Left forelimb (tissue), 1 donor: ENCODE results near the gene POLR1F.

ENCODE experiments used
- DNase-seq: peaks from one replicate; pipeline ENCODE4 v3.0.0-alpha.2; 2018; ENCODE audit warnings: low spot score

POLR1F gene

GRCh38 chr7:19675816-19676215 lies 33.0 kb downstream of the POLR1F start:
- no peak for DNase-seq

DNA sequence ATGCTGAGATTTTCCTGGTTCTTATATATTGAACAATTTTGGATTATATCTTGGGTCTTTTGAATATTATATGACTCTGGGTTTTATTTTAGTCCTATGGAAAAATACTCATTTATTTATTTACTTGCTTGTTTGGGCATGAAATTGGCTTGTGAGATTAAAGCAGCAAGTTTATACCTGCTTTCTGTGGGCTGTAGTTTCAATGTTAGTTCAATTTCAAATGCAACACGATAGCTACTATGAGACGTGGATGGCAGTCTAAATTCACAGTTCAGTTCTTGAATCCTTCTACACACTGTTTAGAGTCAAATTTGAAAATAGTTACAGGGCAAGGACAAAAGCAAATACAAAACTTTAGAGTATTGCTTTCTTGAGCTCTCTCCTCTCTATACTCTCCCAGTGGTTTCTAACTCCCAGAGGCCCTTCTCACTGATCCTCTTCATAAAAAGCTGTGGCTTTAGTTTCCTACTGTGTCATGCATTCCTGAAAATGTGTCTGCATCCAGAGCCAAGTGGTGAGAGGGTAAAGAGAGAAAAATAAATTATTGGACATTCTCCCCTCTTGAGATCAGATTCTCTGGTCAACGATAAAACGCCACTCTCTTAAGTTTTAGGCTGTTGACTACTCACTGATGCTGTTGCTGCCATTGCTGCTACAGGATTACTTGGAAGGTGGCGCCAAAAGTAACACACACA lies 34.4 kb downstream of the POLR1F start:
- DNase-seq = no peak

DNA sequence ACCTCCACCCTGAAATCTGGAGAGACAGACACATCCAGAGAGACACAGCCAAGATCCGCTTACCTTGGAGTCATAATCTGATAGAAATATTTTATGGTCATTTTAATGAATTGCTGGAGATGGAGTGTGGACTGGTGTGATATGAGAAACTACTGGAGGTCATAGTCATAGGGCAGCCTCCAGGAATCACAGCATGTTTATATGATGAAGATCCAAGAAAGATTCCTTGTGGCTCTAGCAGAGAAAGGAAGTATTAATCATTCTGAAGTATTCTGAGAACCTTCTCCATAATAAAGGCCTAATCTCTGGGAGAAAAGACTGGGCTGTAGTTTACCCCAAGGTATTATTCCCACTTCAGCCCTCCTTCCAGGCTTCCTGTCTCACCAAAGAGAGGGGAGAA lies 38.0 kb downstream of the POLR1F start:
- DNase-seq = no peak

DNA sequence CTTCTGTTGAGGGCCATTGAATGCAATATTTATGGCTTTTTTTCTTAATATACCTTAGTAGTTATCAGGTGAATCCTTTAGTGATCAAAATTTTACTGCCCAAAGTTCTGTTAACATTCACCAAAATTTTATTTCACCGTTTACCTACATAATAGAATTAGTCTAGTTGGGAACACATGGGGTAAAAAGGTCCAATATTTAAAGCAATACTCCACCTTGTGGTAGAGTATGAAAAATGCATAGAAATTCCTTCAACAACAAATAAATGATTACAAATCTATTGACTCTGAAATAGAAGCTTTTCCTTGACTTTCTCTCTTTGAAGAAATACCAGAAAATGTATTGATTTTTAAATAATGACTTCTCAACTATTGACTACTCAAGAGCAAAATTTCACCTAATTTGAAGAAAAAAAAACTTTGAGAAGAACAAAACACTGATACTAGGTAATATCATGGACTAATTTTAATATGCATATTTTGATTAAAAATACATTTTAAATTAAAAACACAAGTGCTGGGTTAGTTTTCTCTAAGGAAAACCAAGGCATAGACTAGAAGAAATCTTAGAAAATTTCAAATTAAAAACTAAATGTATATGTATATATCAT lies 43.3 kb downstream of the POLR1F start:
- DNase-seq = no peak

DNA sequence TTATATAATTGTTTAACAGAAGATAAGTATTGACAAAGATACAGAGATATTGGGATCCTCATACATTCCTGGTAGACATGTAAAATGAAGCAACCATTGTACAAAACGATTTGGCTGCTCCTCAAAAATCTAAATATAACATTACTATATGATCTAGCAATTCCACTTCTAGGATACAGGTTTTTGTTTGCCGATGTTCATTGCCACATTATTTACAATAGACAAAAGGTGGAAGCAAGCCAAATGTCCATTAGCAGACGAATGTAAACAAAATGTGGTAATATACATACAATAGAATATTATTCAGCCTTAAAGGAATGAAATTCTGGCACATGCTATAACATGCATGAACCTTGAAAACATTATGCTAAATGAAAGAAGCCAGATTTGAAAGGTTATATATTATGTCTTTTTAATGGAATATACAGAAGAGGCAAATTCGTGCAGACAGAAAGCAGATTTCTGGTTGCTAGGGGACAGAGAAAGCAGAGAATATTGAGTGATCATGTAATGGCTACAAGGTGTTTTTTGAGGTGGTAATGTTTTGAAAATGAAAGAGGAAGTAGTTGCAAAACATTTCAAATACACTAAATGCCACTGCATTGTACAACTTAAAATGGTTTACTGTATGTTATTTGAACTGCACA lies 44.9 kb downstream of the POLR1F start:
- no peak for DNase-seq

- DNase-seq = no peak
These were observed 60.0 kb downstream of the POLR1F start for GRCh38 chr7:19648791-19649190.
